NB4 (cell line): ENCODE data around the gene ADPRS.

Experiments
- CTCF ChIP-seq: IDR thresholded peaks from one replicate; pipeline ENCODE4 v1.5.1; 2012; ENCODE audit warnings: low read depth, low read length
- MAX ChIP-seq: IDR thresholded peaks from 2 replicates; pipeline ENCODE4 v1.6.1; 2011; ENCODE audit warnings: low read depth, low read length
- MYC ChIP-seq: IDR thresholded peaks from 2 replicates; pipeline ENCODE4 v1.6.1; 2011; ENCODE audit warnings: low read depth, low read length
- POLR2A ChIP-seq: IDR thresholded peaks from 2 replicates; pipeline ENCODE4 v1.6.1; 2011; ENCODE audit warnings: mild to moderate bottlenecking; ENCODE audit not compliant: insufficient read length; ENCODE audit errors: extremely low read depth

- TF ChIP-seq CTCF, result no peak
- no peak for TF ChIP-seq POLR2A
- no peak for TF ChIP-seq MYC
- no peak for TF ChIP-seq MAX
Measured at GRCh38 chr1:36135330-36135667, 46.6 kb downstream of the ADPRS start.
